Ascending aorta (tissue), 2 donors: ENCODE results near the gene PPP2R5C. TPM values are rescaled to one million over a fixed set of nuclear protein-coding genes. Genes with fewer than 3 reads are reported as not detected.

Experiments used
- DNase-seq, 2 donors: peaks; one replicate each; pipeline ENCODE4 v3.0.0-alpha.2; 2019; ENCODE audit warnings: low spot score in 2 of 2
- H3K27ac ChIP-seq, 2 donors: fragments of 200-600 bp; sonication (generic); one replicate each; pipeline ENCODE4 v1.5.1; 2016 to 2017; ENCODE audit warnings: mild to moderate bottlenecking in 1 of 2
- H3K27me3 ChIP-seq: fragments of 200-600 bp; sonication (generic); one replicate; pipeline ENCODE4 v1.5.1; 2017
- H3K36me3 ChIP-seq, 2 donors: fragments of 200-600 bp; sonication (generic); one replicate each; pipeline ENCODE4 v1.5.1; 2016
- H3K4me1 ChIP-seq, 2 donors: fragments of 200-600 bp; sonication (generic); one replicate each; pipeline ENCODE4 v1.5.1; 2016 to 2017; ENCODE audit warnings: mild to moderate bottlenecking in 1 of 2
- H3K4me3 ChIP-seq, 2 donors: fragments of 200-600 bp; sonication (generic); one replicate each; pipeline ENCODE4 v1.5.1; 2016 to 2017; ENCODE audit warnings: mild to moderate bottlenecking in 1 of 2
- H3K9me3 ChIP-seq, 2 donors: fragments of 200-600 bp; sonication (generic); one replicate each; pipeline ENCODE4 v1.5.1; 2016
- intact Hi-C: fragments of 100-400 bp; cut with DNase I; formaldehyde crosslinking; loops from one replicate; pipeline ENCODE4 v1.15.1; 2023
- total RNA-seq: library from RNA; depleted of rRNA; stranded (reverse); fragments of >200 nt; gene quantifications from one replicate; pipeline ENCODE4 v1.1.0, GENCODE V29; 2016
- TF ChIP-seq, protein P1 (sequence below), 3 experiments: fragments of 200-600 bp in 2 of 3; fragments of 450-650 bp in 1 of 3; sonication (generic) in 2 of 3; IDR thresholded peaks; one replicate each; pipeline ENCODE4 v1.5.1; 2016 to 2019; ENCODE audit warnings: antibody characterized with exemption in 3 of 3, mild to moderate bottlenecking in 1 of 3, moderate library complexity in 1 of 3

PPP2R5C gene
- total RNA-seq, 1 donor from 2014 or later, result 45.6 TPM

DNA sequence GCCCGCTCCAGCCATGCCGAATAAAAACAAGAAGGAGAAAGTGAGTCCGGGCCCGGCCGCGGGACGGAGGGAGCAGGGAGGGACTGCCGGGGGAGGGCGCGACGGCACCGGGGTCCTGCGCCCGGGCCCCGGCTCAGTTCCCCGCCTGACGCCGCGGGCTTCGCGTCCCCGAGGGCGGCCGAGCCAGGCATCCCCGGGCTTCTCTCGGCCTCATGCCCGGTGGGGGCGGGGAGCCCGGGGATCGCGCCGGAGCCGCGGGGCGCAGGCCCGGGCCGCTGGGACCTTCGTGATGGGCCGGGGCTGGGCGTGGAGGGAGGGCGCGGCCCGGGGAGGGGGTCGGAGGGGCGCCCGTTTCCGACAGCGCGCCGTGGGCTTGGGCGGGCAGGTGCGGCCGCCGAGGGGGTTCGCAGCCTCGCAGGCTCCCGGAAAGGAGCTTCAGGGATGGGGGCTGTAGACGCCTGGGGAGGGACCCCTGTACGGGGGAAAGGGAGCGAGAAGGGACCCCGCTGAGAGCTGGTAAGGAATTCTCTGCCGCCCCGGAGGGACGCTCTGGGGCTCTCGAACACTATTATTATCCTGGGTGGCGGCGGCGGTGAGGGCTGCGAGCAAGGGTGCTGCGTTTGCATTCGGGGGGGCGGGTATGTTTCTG lies 496 bp downstream of the PPP2R5C start:
- Histone ChIP-seq H3K36me3 (peaks cover 0 to 8% of the 10 kb centered on the region in 2 donors), H3K4me1 (peaks cover 0 to 5% of the 10 kb centered on the region in 2 donors), H3K4me3 (peak overlapping the region; percentile 86 to 91), H3K27ac (peak overlapping the region; percentile 59 to 82), H3K27me3 (no peaks in the 10 kb centered on the region), H3K9me3 (no peaks in the 10 kb centered on the region)
- TF ChIP-seq, protein P1, sequence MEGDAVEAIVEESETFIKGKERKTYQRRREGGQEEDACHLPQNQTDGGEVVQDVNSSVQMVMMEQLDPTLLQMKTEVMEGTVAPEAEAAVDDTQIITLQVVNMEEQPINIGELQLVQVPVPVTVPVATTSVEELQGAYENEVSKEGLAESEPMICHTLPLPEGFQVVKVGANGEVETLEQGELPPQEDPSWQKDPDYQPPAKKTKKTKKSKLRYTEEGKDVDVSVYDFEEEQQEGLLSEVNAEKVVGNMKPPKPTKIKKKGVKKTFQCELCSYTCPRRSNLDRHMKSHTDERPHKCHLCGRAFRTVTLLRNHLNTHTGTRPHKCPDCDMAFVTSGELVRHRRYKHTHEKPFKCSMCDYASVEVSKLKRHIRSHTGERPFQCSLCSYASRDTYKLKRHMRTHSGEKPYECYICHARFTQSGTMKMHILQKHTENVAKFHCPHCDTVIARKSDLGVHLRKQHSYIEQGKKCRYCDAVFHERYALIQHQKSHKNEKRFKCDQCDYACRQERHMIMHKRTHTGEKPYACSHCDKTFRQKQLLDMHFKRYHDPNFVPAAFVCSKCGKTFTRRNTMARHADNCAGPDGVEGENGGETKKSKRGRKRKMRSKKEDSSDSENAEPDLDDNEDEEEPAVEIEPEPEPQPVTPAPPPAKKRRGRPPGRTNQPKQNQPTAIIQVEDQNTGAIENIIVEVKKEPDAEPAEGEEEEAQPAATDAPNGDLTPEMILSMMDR (IDR thresholded peaks at IDR 0.05), result no peak
- intact Hi-C loops, result loop anchor here (1.0 to 5.0 kb wide), 9 partner anchors 48 to 1521 kb away; partner anchors contain the start of genes ANKRD9, CINP, DYNC1H1 and HSP90AA1
- DNase-seq, result no peak

DNA sequence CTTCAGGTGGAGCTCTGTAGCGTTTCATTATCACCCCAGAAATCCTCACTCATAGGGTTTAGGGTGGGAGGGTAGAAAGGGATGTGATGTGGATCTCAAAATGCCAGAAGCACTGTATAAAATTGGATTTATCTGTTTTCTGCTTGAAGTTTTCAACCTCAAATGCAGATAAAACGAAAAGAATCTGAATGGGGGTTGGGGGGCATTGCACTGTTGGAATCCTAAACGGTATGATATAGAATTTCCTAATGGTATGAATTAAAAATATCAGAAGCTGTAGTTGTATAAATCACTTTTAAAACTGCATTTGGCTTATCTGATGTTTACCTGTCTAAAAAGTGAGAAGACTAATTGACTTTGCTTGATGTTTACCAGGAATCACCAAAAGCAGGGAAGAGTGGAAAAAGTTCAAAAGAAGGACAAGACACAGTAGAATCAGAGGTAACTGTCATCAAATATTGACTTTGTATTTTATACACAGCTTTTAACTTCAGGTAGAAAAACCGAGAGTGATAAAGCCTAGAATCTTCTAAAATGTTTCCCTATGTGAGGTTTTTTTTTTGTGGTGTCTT lies 1.1 kb downstream of the PPP2R5C start:
- no peak for DNase-seq
- intact Hi-C loops, result loop anchor here (1.0 to 5.0 kb wide), 4 partner anchors 48 to 830 kb away; partner anchors contain the start of genes ANKRD9, DYNC1H1 and RCOR1
- TF ChIP-seq, protein P1 (IDR thresholded peaks at IDR 0.05), result no peak
- peaks cover 0 to 9% of the 10 kb centered on the region in 2 donors for H3K36me3 ChIP-seq
- H3K4me1 ChIP-seq, result peaks cover 0 to 5% of the 10 kb centered on the region in 2 donors
- no peaks in the 10 kb centered on the region for H3K27me3 ChIP-seq
- H3K9me3 ChIP-seq, result no peaks in the 10 kb centered on the region
- peak overlapping the region; percentile 59 to 82 for H3K27ac ChIP-seq
- peak overlapping the region; percentile 86 to 91 for H3K4me3 ChIP-seq

DNA sequence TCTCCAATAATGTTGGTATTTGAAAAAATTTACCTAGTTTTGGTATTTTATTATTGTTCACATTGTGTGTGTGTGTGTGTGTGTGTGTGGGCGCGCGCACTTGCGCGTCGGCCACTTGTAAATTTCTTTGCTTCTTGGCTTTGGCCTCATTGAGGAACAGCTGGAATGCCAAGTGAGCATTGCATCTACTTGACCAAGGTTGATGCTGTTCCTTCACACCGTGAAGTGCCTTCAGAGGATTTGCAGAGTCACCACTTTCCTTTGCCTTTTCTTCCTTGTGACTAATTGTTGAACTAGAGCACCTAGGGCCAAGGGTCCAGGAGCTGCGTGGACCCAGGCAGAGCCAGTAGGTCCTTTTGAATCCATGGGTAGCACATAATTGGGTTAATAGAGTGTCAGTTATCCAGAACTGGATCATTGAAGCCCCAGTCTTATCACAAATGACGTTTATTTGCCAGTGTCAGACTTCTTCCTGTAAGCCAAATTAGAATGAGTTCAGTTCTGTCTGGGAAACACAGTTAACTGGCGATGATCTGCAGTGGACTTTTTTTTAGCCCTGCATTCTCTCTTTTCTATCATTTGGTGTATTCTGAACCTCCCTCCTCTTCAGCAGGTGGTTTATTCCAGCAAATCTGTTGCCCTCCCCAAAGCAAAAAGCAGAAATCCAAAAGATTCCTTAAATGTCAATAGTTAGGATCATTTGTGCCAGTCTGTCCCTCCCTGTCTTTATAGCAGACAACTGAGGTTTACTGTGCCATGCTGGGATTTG lies 2.6 kb downstream of the PPP2R5C start:
- TF ChIP-seq, protein P1 (IDR thresholded peaks at IDR 0.05), result no peak
- no peak for DNase-seq
- H3K4me1 ChIP-seq, result peaks cover 0 to 5% of the 10 kb centered on the region in 2 donors
- intact Hi-C loops, result loop anchor here (5.0 kb wide), 3 partner anchors 198 to 828 kb away; partner anchors contain the start of genes ANKRD9, DYNC1H1 and RCOR1
- peaks cover 0 to 11% of the 10 kb centered on the region in 2 donors for H3K36me3 ChIP-seq
- no peaks in the 10 kb centered on the region for H3K27me3 ChIP-seq
- H3K27ac ChIP-seq, result no peak overlapping the region
- no peaks in the 10 kb centered on the region for H3K9me3 ChIP-seq
- no peak overlapping the region for H3K4me3 ChIP-seq

DNA sequence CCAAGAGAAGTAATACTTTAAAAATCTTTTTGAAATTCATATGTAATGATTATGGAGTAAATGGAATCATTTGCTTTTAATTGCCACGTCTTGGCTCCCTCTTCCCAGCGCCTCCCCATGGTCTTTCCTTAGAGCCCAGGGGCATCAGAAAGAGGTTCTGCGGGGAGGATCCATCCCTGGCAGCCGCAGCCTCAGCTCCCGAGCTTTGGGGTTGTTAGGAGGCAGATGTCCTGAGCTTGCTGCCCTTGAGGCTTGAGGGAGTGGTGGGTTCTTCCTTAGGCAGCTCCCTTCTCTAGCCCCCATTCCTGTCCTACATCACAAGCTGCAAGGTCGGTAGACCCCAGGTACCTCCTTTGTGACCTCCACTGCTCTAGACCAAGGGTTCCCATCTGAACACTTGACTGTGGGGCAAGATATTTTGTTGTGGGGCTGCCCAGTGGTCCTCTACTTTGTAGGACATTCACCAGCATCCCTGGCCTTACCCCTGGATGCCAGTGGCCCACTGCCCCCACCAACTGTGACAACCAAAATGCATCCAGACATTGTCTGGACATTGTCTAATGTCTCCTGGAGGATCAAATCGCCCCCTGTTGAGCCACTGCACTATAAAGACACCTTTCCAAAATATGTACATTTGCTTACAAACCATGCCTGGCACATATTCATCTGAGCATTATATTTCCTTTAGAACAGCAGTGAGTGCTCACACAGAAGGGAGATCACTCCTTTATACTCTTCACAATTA lies 6.3 kb downstream of the PPP2R5C start:
- Histone ChIP-seq H3K4me1 (no peaks in the 10 kb centered on the region), H3K27me3 (no peaks in the 10 kb centered on the region), H3K9me3 (no peaks in the 10 kb centered on the region), H3K4me3 (no peak overlapping the region), H3K27ac (no peak overlapping the region), H3K36me3 (peaks cover 0 to 11% of the 10 kb centered on the region in 2 donors)
- no peak for DNase-seq
- TF ChIP-seq, protein P1 (IDR thresholded peaks at IDR 0.05), result no peak
- intact Hi-C loops, result no loop called here

DNA sequence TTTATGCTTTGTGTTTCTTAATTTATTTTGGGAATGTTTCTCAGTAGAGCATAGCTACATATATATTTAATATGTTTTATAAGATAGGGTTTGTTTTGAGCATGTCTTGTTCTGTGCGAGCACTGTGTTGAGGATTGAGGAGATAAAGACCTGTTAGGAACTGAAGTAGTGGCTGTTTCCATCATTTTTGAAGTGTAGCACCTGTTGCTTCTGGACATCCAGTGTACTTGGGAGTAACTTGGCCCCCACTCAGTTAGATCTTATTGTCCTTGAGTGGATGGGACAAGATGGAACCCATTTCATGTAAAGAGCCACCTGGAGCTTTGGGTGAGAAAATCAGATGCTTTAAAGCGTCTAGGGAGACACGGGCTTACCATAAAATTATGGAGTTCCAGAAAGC lies 8.7 kb downstream of the PPP2R5C start:
- H3K36me3 ChIP-seq, result peaks cover 0 to 11% of the 10 kb centered on the region in 2 donors
- no peaks in the 10 kb centered on the region for H3K27me3 ChIP-seq
- TF ChIP-seq, protein P1 (IDR thresholded peaks at IDR 0.05), result no peak
- H3K4me3 ChIP-seq, result no peak overlapping the region
- no peak overlapping the region for H3K27ac ChIP-seq
- intact Hi-C loops, result no loop called here
- no peak for DNase-seq
- no peaks in the 10 kb centered on the region for H3K4me1 ChIP-seq
- no peaks in the 10 kb centered on the region for H3K9me3 ChIP-seq
